ENCODE data around the gene SMOC1.

Gene SMOC1, protein sequence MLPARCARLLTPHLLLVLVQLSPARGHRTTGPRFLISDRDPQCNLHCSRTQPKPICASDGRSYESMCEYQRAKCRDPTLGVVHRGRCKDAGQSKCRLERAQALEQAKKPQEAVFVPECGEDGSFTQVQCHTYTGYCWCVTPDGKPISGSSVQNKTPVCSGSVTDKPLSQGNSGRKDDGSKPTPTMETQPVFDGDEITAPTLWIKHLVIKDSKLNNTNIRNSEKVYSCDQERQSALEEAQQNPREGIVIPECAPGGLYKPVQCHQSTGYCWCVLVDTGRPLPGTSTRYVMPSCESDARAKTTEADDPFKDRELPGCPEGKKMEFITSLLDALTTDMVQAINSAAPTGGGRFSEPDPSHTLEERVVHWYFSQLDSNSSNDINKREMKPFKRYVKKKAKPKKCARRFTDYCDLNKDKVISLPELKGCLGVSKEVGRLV

DNA sequence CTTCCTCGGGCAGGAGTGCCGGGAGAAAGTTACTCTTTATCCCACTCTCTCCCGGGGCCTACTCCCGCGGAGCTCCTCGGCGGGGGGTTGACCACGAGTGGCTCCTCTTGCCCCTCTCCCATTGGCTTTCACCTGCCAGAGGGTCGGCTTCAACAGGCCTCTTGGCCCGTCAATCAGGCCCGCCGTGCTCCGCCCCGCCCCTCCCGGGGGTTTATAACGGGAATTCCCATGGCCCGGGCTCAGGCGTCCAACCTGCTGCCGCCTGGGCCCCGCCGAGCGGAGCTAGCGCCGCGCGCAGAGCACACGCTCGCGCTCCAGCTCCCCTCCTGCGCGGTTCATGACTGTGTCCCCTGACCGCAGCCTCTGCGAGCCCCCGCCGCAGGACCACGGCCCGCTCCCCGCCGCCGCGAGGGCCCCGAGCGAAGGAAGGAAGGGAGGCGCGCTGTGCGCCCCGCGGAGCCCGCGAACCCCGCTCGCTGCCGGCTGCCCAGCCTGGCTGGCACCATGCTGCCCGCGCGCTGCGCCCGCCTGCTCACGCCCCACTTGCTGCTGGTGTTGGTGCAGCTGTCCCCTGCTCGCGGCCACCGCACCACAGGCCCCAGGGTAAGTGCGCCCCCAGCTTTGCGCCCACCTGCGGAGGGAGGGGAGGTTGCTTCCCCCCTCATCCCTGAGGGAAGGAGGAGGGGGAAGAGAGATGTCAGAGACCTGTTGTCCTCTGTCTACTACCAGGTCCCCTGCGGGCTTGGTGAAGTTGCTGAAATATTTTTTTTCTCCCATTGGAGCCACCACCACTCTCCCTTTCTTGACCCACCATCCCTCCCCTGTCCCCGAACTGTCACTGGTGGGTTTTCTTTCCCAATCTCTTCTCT is at the start of gene SMOC1:
TSS of gene SMOC1 (plus strand) at position 242 of the 869 bp plus-strand sequence. CDS start at position 505, 263 bp downstream.
- no peak for FAIRE-seq

DNA sequence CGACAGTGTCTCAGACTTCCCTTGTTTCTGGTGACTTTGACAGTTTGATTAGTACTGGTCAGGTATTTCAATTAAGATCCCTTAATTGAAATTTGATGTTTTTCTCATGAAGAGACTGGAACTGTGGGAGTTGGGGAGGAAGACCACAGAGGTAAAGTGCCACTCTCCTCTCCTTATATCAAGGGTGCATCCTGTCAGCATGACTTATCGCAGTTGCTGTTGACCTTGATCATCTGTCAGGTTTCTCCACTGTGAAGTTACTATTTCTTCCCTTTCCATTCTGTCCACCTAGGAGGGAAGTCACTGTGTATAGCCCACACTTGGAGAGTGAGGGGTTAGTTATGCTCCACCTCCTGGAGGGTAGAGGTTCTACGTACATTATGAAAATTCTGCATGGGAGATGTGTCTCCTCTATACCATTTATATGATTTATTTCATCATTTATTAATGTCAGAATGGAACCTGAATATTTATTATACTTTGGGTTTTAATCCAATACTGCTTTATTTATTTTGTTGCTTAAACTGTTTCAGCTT is 40.3 kb upstream of the SMOC1 start:
- FAIRE-seq, result no peak

DNA sequence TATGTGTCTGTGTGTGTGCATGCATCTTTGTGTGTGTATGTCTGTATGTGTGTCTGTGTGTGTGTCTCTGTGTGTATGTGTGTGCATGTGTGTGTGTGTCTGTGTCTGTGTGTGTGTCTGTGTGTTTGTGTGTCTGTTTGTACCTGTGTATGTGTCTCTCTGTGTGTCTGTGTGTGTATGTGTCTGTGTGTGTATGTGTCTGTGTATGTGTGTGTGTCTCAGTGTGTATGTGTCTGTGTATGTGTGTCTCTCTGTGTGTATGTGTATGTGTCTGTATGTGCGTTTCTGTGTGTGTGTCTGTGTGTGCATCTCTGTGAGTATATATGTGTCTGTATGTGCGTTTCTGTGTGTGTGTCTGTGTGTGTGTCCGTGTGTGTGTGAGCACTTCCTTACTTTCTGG is 39.6 kb upstream of the SMOC1 start:
- no peak for FAIRE-seq

DNA sequence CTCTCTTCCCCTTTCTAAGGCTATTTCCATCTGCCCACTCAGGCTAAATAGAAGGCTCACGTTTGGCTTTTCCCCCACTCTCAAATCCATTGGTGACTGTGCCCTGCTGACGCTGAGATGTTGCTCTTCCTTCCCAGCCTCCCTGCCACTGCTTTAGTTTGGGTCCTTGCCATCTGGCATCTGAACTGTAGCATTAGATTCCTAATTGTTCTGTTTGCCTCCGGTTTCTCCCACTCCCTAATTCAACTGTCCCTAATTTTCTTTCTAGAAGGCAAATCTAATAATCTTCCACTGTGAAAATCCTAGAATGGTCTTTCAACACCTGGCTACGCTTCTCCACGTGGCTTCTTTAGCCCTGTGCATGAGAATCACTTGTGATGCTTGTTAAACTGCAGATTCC is 37.6 kb upstream of the SMOC1 start:
- no peak for FAIRE-seq

DNA sequence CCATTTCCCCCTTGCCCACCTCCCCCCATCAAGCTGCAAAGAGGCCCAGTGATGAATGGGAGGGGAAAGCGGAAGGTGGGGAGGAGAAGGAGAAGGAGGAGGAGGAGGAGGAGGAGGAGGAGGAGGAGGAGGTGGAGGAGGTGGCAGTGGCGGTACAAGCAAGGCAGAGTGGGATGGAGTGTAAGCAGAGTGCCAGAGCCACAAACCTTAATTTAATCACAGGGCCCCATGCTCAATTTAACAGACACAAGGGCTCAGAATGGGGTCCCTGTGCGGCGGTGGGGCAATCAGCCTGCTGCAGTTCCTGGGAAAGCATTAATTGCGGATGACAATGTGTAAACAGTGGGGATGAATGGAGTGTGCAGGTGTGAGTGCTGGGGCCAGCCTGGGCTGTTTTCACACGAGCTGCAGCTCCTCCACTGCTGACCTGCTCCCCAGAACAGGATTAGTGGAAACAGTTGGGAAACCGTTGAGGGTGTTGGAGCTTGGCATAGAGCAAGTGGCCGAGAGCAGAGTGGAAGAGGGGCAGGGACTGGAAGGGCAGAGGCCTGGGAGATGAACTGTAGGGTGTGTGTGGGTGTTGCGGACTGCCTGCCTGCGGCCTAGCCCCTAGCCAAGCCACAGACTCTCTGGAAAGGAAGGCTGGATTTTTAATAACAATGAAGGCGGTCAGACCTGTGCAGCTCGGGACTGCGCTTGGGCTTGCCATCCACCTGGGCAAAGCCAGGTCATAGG is 36.4 kb upstream of the SMOC1 start:
- no peak for FAIRE-seq

DNA sequence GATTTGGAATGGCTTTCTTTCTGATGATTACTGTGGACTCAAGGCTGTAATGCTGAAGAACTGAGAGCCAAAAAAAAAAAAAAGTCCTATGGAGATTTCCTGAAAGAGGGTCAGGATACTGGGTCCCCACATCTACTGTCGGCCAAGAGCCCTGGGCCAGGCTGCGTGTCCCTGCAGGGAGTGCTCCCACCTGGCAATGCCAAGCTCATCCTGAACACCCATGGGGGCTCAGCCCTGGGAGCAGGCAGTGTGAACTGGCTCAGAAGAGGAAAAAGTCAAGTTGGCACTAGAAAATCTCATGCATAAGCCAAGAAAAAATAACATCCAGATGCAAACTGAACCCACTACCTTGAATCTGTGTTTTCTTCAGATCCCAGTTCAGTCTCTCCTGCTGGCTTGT is 35.0 kb upstream of the SMOC1 start:
- FAIRE-seq, result no peak

DNA sequence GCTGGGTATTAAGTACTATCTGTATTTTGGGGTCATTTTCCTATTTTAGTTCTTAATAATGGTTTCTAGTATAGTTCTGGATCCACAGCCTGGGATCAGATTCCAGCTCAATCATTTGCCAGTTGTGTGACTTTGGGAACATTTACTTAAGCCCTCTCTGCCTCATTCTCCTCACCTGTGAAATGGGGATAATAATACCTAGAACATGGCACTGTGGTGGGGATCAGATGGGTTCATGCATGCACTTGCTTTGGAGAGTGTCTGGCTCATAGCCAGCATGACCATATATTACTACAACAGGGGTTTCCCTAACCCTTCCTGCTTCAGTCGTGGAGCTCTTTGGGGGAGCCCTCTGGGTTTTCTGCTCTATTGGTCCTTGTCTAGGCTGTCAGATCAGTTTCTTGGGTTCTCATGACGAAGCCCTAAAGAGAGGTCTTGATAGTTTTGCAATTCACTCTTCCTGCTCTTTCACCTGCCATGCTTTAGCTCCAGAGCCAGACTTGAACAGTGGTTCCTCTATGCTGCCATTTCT is 34.1 kb upstream of the SMOC1 start:
- no peak for FAIRE-seq

DNA sequence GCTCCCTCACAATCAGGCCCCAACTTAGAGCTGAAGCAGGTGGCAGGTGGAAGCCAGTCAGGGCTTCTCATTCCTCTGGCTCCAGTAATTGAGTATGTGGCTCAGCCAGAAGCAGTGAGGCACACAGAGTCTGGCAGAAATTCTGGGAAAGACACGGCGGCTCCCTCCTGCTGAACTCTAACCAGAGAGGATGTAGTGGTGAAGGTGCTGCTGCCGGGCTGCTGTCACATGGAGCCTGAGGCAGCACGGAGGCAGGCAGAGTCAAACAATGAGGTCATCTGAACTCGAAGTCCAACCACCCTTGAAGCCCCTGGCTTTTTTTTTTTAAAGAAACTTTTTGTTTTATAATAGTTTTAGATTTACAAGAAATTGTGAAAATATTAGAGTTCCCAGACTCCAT is 33.4 kb upstream of the SMOC1 start:
- no peak for FAIRE-seq

DNA sequence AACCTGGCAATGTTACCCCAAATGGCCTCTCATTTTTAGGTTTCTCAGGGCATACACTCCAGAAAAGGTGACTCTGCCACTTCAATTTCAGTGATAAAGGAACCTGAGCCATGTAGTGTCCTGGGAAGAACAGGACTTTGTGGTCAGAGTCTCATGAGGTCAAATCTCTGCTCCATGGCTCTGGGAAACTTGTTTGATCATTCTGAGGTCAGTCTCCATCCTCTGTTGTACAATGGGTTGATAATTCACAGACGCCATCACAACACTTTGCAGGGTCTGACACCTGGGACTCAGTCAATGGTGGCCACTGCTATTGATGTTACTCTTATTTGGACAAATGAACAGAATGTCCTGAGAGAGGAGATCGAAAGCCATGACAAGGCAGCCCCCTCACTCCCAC is 31.1 kb upstream of the SMOC1 start:
- FAIRE-seq, result no peak

DNA sequence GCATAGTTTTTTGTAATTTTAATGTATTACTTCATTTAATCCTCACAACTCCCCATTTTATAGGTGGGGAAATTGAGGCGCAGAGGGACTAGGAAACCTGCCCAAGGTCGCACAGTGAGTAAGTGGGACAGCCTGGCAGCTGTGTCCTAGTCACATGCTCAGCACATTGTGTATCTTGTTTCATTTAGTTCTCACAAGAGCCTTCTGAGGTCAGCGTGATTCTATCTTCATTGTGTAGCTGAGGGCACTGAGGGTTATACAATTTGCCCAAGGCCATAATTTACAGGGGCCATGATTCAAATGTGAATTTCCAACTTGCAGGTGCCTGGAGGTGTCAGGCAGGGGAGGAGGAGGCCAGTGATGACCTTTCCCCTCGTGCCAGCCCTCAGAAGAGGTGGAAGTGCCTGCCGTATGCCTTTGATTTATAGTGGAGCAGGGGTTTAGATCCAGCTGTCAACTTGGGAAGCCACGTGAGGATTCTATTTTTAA is 30.3 kb upstream of the SMOC1 start:
- FAIRE-seq, result no peak

DNA sequence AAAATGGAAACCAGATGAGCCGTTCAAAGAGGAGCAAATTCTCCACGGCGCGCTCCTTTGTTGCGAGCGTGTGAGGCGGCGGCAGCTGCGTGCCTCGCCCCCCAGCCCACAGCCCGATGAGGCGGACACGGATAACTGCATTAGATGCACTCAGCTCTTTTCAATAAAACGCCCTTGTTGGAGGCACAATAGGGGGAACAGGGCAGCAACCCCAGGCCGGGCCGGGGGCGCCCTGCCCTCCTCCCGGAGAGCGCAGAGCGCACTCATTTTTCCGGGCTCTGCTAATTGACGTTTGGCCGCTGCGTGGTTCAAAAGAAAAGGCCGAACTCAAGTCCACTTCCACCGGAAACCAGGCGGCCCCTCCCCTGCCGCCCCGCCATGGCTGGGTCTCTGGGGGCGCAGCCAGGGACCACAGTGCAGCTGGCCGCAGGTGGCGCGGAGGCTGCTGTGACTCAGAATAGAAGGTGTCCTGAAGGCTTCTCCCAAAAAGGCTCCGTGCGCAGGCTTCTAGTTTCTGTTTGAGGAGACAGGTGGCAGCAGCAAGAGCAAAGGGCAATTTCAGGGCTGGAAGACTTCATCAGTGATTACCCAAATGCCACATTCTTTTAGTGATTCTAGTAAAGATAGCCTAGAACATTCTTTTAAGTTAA is 29.0 kb upstream of the SMOC1 start:
- no peak for FAIRE-seq

DNA sequence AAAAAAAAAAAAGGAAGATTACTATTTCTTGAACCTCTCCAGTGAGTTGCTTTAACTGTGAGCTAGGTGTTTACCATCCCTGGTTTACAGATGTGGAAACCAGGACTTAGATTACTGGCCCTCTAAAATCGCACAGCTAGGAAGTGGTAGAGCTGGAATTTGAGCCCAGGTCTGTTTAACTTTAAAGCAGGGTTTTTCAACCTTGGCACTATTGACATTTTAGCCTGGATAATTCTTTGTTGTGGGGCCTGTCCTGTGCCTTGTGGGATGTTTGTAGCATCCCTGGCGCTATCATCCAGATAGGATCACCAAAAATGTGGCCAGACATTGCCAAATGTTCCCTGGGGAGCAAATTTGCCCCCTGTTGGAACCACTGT is 28.5 kb upstream of the SMOC1 start:
- FAIRE-seq, result no peak

DNA sequence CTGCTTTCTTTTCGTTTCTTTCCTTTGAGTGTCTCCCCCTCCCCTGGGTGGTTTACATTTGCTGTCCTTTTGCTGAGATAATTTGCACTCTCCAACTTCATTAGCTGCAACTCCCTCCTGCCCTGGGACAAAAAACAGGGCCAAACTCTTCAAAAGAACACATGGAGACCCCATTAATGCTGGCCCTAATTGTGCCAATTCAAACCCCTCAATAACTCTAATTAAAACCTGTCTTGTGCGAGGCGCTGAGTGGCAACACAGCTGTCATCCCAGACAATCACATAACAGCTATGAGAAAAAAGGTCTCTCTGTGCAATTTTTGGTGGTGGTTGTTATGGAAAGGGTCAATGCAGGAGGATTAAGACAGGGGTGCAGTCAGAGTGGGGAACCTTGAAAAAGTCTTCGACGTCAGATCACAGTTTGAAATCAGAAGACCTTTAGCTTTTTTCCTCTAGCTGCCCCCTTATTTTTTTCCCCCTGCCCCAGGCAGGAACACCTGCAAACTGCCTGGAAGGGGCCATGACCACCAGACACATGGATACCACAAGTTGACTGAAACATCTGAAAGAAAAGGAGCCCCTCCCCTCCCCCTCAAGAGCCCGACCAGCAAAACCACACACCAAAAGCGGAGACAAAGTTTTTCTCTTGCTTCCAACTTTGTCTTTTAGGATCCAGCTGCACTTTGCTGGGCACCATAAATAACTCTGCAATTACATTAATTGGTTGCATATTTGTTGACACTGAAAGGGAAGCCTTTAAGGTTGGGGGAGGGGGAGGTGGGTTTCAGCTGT is 26.5 kb upstream of the SMOC1 start:
- FAIRE-seq, result no peak

DNA sequence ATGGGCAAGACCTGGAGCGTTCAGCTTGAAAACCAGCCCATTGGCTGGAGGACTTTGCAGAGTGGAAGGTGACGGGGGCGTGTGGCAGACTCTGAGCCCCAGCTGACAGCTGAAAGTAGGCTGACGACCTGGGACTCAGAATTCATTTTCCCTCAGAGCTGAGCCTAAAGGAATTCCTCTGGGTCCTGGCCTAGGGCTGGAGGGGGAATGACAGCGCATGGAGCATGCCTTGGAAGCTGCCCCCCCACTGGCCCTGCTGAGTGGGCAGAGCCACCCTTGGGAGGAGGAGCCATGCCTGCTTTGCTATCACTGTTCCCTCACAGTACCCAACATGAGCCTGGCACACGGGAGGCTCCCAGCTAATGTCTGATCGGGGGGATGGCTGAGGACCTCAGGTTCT is 25.4 kb upstream of the SMOC1 start:
- FAIRE-seq, result no peak

DNA sequence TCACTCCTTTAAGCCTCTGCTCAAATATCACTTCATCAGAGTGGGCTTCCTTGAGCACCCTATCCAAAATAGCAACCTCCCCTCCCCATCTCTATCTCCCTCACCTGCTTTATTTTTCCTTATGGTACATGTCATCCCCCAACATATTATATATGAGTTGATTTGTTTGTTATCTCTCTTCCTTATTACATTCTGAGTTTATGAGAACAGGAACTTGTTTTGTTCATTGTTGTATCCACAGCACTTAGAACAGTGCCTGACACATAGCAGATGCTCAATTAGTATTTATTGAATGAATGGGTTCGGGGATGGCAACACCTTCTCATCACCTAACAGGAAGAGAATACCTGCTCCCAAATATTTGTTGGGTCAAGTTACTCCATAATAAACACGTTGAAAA is 24.6 kb upstream of the SMOC1 start:
- no peak for FAIRE-seq

DNA sequence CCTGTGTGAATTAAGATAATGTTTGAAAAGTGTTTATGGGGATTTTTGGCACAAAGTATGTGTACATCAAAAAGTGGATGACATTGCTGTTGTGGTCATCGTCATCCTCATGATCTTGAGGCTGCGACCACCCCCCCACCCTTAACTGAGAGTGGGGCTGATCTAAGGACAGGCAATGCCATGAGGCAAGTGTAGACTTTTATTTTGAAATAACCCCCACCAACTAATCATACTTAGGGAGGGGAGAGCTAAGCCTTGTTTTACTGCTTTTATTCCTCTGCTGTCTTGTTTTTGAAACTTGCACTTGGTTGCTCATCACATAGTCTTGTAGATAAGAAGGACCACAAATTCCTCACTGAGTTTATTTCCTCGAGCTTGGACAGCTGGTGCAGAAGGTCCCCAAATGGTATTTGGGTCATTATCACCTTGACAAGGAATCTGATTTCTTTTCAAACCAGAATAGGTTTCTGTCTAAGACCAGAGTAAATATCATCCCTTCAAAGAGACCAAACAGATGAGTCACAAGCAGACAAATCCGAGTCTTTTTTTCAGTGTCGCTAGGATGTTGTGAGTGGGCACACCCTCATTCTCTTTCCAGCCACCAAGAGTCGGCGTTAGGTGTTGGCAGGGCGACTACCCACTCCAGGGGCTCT is 23.9 kb upstream of the SMOC1 start:
- no peak for FAIRE-seq

DNA sequence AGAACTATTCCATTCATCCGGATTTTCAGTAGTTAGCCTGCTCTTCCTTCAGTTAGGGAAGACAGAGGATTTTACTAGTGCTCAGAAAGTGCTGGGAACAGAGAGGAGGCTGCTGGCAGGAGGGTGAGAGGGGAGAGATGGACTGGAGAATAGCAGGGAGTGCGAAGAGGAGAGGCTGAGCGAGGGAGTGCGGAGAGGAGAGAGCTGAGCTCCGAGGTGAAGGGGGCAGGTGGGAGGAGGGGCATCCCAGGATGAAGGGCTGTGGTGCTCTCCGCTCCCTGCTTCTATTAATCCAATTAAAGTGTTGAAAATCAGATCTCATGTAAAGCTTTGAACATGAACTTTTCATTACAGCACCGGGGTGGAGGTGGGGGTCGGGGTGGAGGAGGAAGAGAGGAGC is 20.4 kb upstream of the SMOC1 start:
- FAIRE-seq, result no peak

DNA sequence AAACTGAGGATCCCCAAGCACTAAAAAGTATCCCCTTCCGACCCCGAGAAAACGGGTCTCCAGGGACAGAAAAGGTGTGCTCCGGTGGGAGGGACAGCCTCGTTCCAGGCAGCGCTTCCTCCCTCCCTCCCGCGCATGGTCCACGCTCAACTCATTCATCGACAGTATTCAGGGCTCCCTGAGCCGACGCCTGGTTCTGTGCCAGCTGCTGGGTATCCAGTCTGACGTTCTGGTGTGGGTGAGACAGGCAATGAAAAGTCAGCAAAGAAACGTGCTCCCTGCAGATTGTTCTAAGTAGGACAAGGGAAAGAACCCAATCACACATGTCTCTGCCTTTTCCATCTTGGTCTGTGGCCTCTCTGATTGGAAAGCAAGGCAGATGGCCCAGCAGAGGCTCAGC is 19.6 kb upstream of the SMOC1 start:
- FAIRE-seq, result no peak

DNA sequence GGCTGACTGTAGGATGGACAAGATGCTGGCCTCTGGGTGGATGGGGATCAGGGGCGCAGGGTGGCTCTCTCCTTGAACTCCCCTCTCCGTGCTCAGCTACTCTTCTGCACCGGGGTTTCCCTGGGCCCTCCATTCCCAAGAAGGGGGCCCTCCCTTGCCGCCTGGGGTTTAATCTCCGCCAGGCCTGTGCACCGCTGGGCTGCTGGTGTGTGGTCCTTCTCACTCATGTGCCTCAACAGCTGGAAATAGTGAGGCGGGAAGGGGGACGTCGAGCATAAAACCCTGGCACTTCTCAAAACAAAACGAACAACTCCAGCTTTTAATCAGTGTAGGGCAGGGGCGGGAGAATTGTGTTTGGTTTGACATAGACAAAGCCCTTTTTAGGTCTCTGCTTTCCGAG is 19.0 kb upstream of the SMOC1 start:
- no peak for FAIRE-seq

DNA sequence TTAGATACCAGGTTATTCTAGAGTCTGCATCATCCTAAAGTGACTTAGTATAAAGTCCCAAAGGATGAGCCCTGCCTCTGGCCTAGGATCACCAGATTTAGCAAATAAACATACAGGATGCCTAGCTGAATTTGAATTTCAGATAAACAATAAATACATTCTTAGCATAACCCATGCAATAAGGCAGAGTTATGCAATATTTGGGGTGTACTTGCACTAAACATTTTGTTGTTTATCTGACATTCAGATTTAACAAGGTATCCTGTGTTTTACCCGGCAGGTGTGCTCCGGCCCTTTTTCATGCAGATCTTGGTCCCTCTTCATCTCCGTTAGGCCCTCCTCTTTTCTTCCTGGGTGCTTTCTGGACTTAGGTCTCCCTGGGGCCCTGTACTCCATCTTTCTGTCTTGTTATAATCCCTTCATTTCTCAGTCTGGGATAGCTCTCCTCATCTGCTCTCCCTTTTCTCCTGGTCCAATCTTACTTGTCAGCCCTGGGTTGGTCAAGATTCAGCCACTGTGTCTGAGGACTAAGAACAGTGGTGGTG is 18.1 kb upstream of the SMOC1 start:
- FAIRE-seq, result no peak

DNA sequence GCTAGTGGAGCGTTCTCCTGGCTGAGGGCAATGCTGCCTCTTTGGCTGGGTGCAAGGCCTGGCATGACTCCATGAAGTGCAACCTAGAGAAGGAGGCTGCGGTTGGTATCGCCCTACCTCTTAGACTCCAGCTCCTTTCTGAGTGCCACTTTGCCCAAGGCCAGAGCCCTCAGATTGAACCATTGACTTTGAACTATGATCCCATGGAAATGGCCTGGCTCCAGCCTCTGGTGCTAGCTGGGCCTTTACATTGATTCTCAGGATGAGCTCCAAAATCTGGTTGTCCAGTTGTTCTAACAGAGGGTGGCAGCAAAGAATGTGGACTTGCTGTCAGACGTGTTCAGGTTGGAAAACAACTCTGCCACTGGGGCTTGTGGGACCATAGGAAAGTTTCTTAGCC is 16.1 kb upstream of the SMOC1 start:
- FAIRE-seq, result no peak

All from TTC549 (cell line).